ENCODE results near the gene CIZ1. TPM values are rescaled to one million over a fixed set of nuclear protein-coding genes. Genes with fewer than 3 reads are reported as not detected.

CIZ1 gene
- total RNA-seq, 1 donor from 2014 or later: 75.3 TPM

- no peak for DNase-seq
- intact Hi-C loops (cut with DNase I): no loop called here
- ATAC-seq (ENCODE audit: poor library complexity): peak; percentile 32
Observed at GRCh38 chr9:128215491-128216409, 24.4 kb upstream of the CIZ1 start.

GRCh38 chr9:128214571-128215490, 23.5 kb upstream of the CIZ1 start:
- ATAC-seq (ENCODE audit: poor library complexity): no peak
- DNase-seq: no peak

GRCh38 chr9:128213746-128214497, 22.6 kb upstream of the CIZ1 start:
- intact Hi-C loops (cut with DNase I): no loop called here
- DNase-seq: no peak
- no peak for ATAC-seq (ENCODE audit: poor library complexity)

More at GRCh38 chr9:128214571-128215490, 23.5 kb upstream of the CIZ1 start:
- intact Hi-C loops (cut with DNase I): no loop called here

GRCh38 chr9:128211981-128212281, 20.6 kb upstream of the CIZ1 start:
- ATAC-seq (ENCODE audit: poor library complexity): no peak
- intact Hi-C loops (cut with DNase I): no loop called here
- DNase-seq: no peak

- DNase-seq (no peak), ATAC-seq (ENCODE audit: poor library complexity) (no peak)
- intact Hi-C loops (cut with DNase I): no loop called here
Observed at GRCh38 chr9:128211186-128211980, 20.0 kb upstream of the CIZ1 start.

GRCh38 chr9:128208946-128209669, 17.7 kb upstream of the CIZ1 start:
- DNase-seq (no peak), ATAC-seq (ENCODE audit: poor library complexity) (no peak)
- intact Hi-C loops (cut with DNase I): no loop called here

- DNase-seq (no peak), ATAC-seq (ENCODE audit: poor library complexity) (no peak)
- intact Hi-C loops (cut with DNase I): no loop called here
Observed at GRCh38 chr9:128208386-128208785, 17.0 kb upstream of the CIZ1 start.

GRCh38 chr9:128206916-128207910, 15.8 kb upstream of the CIZ1 start:
- ATAC-seq (ENCODE audit: poor library complexity) (no peak), DNase-seq (no peak)
- intact Hi-C loops (cut with DNase I): no loop called here

GRCh38 chr9:128206484-128206883, 15.1 kb upstream of the CIZ1 start:
- intact Hi-C loops (cut with DNase I): no loop called here
- no peak for ATAC-seq (ENCODE audit: poor library complexity)
- no peak for DNase-seq

GRCh38 chr9:128205296-128205944, 14.0 kb upstream of the CIZ1 start:
- no peak for ATAC-seq (ENCODE audit: poor library complexity)

GRCh38 chr9:128204858-128205257, 13.5 kb upstream of the CIZ1 start:
- DNase-seq (no peak), ATAC-seq (ENCODE audit: poor library complexity) (no peak)
- intact Hi-C loops (cut with DNase I): no loop called here

More at GRCh38 chr9:128205296-128205944, 14.0 kb upstream of the CIZ1 start:
- no peak for DNase-seq
- intact Hi-C loops (cut with DNase I): no loop called here

- intact Hi-C loops (cut with DNase I): no loop called here
- DNase-seq (peak; percentile 56), ATAC-seq (ENCODE audit: poor library complexity) (peak; percentile 58)
Observed at GRCh38 chr9:128203707-128204551, 12.6 kb upstream of the CIZ1 start.

GRCh38 chr9:128203024-128203706, 11.8 kb upstream of the CIZ1 start, which contains the start of gene DNM1:
TSS of gene DNM1 (plus strand) at chr9:128203379. CDS start at chr9:128203471, 92 bp downstream.
- DNase-seq: peak; percentile 76
- ATAC-seq (ENCODE audit: poor library complexity): peak; percentile 94
- intact Hi-C loops (cut with DNase I): no loop called here

- intact Hi-C loops (cut with DNase I): no loop called here
- no peak for DNase-seq
- ATAC-seq (ENCODE audit: poor library complexity): no peak
Observed at GRCh38 chr9:128202648-128203023, 11.3 kb upstream of the CIZ1 start.
